ENCODE data around the gene DDX11.
"Not testable (repeated sequence)": the region's sequence is repeated elsewhere in the genome, so short reads cannot be mapped to it uniquely, and the experiment has no call there.

DDX11 gene

GRCh38 chr12:31070971-31071740, 2.5 kb upstream of the DDX11 start:
- not testable (repeated sequence) for DNase-seq

- not testable (repeated sequence) for DNase-seq
These were observed 698 bp upstream of the DDX11 start for GRCh38 chr12:31072962-31073361.

GRCh38 chr12:31074333-31074874, 744 bp downstream of the DDX11 start:
- DNase-seq, result not testable (repeated sequence)

DNA sequence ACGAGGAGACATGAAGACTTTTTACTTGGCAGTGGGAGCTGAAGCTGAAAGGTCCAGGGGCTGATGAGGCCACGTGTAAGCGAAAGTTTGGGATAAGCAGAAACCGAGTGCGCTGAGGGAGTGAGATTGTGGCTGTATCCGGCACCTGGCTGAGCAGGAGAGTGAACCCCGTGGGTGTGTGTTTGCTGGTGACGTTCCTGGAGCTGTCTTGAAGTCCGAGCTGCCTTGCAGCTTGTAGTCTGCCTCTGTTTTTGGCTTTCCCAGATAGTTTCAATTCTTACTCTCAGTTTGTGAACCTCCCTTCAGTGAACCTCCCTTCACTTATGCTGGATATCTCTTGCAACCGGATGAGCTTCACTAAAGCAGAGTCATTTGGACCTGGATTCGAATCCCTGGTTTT, 2.5 kb downstream of the DDX11 start:
- not testable (repeated sequence) for DNase-seq

DNA sequence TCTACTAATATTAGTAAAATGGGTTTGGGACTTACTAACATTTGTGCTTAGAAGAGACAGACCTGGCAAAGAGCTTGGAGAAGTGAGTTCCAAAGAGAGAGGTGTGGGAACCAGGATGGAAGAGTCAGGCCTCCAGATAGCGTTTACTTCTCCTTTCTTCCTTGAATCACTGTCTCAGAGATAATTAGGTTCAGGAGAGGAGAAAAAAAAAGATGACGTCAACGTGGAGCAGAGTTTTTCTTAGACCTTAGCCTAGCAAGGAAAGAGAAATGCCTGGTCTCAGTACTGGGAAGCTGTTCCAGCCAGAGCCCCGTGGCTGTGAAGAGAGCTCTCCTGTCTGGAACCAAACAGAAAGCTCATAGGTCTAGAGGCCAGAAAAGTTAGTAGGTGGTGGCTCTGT, 3.4 kb downstream of the DDX11 start:
- not testable (repeated sequence) for DNase-seq

GRCh38 chr12:31077998-31078397, 4.3 kb downstream of the DDX11 start:
- DNase-seq, result not testable (repeated sequence)

GRCh38 chr12:31079421-31079820, 5.8 kb downstream of the DDX11 start:
- DNase-seq, result not testable (repeated sequence)

DNA sequence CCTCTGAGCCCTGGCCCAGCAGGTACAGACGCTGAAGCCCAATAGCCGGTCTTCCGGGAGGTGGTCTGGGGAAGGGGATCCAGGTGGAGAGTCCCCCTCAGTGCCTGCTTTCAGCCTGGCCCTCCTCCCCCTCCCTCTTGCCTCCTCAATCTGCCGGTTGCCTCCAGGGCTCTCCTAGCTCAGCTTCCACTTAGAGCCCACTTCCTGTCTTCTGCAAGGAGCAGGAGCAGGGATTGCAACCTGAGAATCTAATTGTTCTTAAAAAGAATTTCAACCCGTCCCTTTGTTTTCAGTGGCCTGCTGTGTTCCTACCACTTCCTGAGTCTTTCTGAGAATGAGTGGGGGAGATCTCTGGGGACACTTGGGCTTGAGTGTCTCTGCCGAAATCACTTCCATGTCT, 6.6 kb downstream of the DDX11 start:
- DNase-seq, result not testable (repeated sequence)

GRCh38 chr12:31081274-31081673, 7.6 kb downstream of the DDX11 start:
- DNase-seq, result not testable (repeated sequence)

DNA sequence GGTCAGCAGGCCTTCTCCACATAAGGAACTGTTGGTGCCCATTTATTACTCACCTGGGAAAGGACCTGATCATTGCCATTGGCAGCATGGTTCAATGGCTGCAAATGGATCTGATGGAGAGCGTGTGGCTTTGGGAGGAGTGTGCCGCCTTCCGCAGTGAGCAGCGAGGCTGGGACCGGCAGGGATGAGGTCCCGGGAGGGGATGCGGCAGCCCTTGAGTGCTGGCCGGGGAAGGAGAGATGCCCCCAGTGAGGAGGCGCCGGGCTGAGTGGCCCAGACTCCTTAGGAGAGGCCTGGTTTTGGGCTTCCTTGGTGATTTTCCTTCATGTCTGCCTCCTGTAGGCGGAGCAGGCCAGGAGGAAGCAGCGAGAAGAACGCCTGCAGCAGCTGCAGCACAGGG, 10.6 kb downstream of the DDX11 start:
- DNase-seq, result not testable (repeated sequence)

DNA sequence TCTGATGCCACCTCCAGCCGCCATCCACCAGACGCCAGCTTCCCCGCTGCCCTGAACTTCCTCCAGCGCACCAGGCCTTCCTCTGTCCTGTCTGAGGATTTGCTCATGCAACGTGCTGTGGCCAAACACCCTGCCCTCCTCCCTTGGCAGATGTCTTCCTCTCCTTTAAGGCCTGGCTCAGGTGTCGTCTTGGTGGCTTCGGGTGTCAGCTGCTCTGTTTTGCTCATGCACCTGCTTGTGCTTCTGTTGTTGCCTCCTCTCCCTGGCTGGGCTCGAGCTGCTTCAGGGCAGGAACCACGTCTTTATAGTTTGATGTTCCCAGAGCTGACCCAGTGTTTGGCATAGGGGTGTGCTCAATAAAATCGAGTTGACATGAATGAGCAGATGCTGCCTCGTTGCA, 12.4 kb downstream of the DDX11 start:
- not testable (repeated sequence) for DNase-seq

DNA sequence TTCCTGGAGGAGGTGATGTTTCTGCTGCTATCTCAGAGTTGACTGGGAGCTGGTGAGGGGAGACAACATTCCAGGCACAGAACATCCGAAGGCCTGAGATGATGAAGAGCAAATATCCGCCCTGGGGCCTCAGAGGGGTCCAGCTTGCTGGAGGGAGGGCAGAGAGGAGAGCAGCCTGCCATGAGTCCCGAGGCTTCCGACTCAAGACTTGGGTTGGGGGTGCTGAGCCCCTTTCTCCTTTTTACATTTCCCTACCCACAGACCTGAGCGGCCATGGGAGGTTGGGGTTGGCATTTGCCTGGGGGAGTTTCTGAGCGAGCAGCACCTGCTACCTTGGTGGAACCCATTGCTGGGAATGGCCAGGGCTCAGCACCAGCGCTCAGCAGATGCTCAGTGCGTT, 13.8 kb downstream of the DDX11 start:
- DNase-seq, result not testable (repeated sequence)

- DNase-seq, result not testable (repeated sequence)
These were observed 14.3 kb downstream of the DDX11 start for GRCh38 chr12:31087956-31088355.

GRCh38 chr12:31089072-31089471, 15.4 kb downstream of the DDX11 start:
- DNase-seq, result no peak

DNA sequence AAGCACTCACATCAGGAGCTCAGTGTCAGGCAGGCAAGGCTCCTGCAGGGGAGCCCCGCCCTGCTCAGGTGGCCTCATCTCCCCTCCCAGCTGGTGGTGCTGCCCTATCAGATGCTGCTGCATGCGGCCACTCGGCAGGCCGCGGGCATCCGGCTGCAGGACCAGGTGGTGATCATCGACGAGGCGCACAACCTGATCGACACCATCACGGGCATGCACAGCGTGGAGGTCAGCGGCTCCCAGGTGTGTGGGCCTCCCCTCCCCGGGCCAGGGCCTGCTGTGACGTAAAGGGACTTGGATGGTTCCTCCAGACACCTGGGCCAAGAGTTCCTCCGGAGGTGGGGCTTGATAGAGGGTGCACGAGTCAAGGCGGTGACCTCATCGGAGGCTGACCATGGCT, 18.0 kb downstream of the DDX11 start:
- not testable (repeated sequence) for DNase-seq

GRCh38 chr12:31092718-31093117, 19.1 kb downstream of the DDX11 start:
- DNase-seq, result not testable (repeated sequence)

GRCh38 chr12:31095080-31095860, 21.6 kb downstream of the DDX11 start:
- not testable (repeated sequence) for DNase-seq

DNA sequence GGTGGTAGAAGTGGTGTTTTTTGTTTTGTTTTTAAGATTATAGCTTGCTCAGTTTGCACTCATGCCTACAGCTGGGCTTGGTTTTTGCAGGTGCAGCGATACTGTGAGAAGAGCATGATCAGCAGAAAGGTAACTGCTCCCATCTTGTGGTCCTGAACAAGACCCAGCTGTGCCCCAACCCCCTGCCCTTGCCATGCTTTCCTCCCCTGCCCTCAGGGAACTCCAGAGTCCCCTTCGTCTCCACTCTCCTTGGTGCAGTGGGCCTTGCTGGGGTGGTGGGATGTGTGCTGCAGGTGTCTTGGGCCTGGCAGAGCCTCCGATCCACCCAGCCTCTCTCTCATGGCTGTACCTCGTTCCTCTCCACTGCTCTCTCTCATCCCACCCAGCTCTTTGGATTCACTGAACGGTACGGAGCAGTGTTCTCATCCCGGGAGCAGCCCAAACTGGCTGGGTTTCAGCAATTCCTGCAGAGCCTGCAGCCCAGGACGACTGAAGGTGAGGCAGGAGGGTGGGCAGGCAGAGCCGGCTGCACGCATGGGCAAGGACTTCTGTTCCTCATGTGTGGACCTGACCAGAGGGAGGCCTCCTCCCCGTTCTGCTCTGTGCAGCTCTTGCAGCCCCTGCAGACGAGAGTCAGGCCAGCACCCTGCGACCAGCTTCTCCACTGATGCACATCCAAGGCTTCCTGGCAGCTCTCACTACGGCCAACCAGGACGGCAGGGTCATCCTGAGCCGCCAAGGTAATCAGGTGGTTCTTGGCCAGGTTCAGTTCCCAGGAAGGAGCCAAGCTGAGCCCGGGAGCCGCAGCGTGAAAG, 22.8 kb downstream of the DDX11 start:
- DNase-seq, result not testable (repeated sequence)

- not testable (repeated sequence) for DNase-seq
These were observed 24.2 kb downstream of the DDX11 start for GRCh38 chr12:31097819-31098218.

DNA sequence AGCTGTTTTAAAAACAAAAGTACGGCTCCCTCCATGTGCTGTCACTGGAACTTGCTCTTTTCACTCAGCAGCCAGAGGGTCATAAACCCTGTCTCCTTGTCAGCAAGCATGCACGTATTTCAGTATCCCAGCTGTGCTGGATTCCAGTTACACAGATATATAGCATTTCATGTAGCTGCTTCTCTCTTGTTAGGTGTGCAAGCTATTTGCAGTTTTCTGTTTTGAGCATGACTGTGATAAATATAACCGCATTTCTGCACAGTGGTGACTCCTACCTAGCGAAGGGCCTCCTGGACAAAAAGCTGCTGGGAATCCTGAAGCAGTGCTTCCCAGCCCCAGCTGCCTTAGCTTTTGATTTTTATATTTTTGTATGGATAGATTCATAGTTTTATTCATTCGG, 24.7 kb downstream of the DDX11 start:
- DNase-seq, result not testable (repeated sequence)

DNA sequence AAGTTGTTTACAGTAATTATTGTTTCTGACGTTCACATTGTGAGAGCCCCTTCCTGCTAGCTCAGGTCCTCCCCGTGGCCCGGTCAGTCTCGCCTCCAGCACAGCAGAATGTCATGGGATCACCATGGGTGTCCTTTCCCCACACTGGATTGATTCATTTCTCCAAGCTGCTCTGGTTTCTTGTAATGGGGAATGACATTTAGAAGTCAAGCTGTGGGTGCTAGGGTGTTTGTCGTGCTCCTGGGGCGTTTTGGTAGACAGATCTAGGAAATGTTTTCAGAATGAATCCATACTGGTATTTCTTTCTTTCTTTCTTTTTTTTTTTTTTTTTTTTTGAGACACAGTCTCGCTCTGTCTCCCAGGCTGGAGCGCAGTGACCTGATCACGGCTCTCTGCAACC, 25.1 kb downstream of the DDX11 start:
- DNase-seq, result not testable (repeated sequence)

DNA sequence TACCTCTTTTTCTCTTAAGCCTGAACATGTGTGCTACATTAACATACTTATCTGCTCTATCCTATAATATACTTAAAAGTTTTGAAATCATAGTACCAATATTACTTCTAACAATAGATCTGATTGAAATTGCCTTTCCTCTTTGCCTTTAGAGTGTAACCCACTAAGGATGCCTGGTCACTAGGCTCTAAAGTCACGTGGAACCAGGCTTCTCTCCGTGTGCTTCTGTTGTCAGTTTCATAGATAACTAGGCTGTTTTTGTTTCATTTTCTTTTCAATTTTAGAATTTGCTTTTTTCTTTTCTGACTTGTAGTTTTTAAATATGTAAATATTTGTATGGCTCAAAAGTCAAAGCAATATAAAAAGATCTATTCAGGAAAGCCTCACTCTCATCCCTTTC, 25.8 kb downstream of the DDX11 start:
- DNase-seq, result not testable (repeated sequence)
